ENCODE results near the gene SFRP5.

The SFRP5 gene

GRCh38 chr10:97780841-97781617 is 9.2 kb upstream of the SFRP5 start:
- TF ChIP-seq CTCF (conservative IDR thresholded peaks at IDR 0.05; ENCODE audit: low read depth, low read length): no peak
- H3K4me1 ChIP-seq (ENCODE audit: low read depth, poor library complexity, severe bottlenecking): no peaks in the 10 kb centered on the region
- H3K4me2 ChIP-seq: no peak overlapping the region
- no peak overlapping the region for H3K27ac ChIP-seq
- H3K4me3 ChIP-seq (IDR thresholded peaks at IDR 0.05; ENCODE audit: insufficient read depth, low read depth, low read length): no peak overlapping the region
- no peak overlapping the region for H3K9ac ChIP-seq
- no peaks in the 10 kb centered on the region for H3K79me2 ChIP-seq (ENCODE audit: insufficient read depth, low read depth)
- no peak overlapping the region for H2AFZ ChIP-seq (ENCODE audit: low read depth)
- H3K36me3 ChIP-seq (ENCODE audit: insufficient read depth): no peaks in the 10 kb centered on the region
- H4K20me1 ChIP-seq (ENCODE audit: insufficient read depth): no peaks in the 10 kb centered on the region
- no peaks in the 10 kb centered on the region for H3K27me3 ChIP-seq (ENCODE audit: insufficient read depth, low read depth)

DNA sequence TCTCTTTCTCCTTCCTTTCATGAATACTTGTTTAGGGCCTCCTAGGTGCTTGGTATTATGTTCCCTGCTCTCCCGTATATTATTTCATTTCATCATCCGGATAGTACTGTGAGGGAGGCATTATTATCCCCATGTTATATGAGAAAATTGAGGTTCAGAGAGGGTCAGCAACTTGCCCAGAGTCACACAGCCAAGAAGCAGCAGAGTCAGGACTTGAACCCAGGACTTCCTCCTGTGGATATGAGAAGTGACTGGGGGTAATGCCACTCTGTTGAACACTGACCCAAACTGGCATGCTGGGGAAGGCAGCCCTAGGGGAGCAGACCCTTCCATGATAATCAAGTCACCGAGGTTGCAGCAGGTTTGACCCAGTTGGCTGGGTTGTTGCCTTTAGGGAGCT is 8.2 kb upstream of the SFRP5 start:
- H3K4me2 ChIP-seq: no peak overlapping the region
- H4K20me1 ChIP-seq (ENCODE audit: insufficient read depth): no peaks in the 10 kb centered on the region
- no peak overlapping the region for H3K27ac ChIP-seq
- no peaks in the 10 kb centered on the region for H3K79me2 ChIP-seq (ENCODE audit: insufficient read depth, low read depth)
- TF ChIP-seq CTCF (conservative IDR thresholded peaks at IDR 0.05; ENCODE audit: low read depth, low read length): no peak
- no peaks in the 10 kb centered on the region for H3K36me3 ChIP-seq (ENCODE audit: insufficient read depth)
- no peaks in the 10 kb centered on the region for H3K4me1 ChIP-seq (ENCODE audit: low read depth, poor library complexity, severe bottlenecking)
- no peak overlapping the region for H2AFZ ChIP-seq (ENCODE audit: low read depth)
- H3K27me3 ChIP-seq (ENCODE audit: insufficient read depth, low read depth): no peaks in the 10 kb centered on the region
- no peak overlapping the region for H3K4me3 ChIP-seq (IDR thresholded peaks at IDR 0.05; ENCODE audit: insufficient read depth, low read depth, low read length)
- no peak overlapping the region for H3K9ac ChIP-seq

DNA sequence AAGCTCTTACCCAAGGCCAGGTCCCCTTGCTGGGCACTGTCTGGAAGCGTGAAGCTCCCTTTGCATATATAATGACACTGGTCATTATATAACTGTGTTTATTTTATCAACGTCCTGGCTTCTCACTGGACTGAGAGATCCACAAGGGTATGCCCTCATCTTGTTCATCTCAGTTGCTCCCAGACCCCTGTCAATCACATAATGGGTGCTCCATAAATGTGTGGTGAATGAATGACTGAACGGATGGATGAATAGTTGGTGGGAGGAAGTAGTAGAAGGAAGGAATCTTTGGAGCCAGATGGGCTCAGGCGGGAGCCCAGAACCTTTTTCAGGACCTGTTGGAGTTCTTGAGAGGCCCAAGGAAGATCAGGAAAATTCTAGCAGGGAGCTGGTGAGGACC is 7.7 kb upstream of the SFRP5 start:
- Histone ChIP-seq H3K27ac (no peak overlapping the region), H3K27me3 (ENCODE audit: insufficient read depth, low read depth) (no peaks in the 10 kb centered on the region), H3K9ac (no peak overlapping the region), H3K4me1 (ENCODE audit: low read depth, poor library complexity, severe bottlenecking) (no peaks in the 10 kb centered on the region), H3K4me3 (IDR thresholded peaks at IDR 0.05; ENCODE audit: insufficient read depth, low read depth, low read length) (no peak overlapping the region), H2AFZ (ENCODE audit: low read depth) (no peak overlapping the region), H3K36me3 (ENCODE audit: insufficient read depth) (no peaks in the 10 kb centered on the region), H3K4me2 (no peak overlapping the region), H4K20me1 (ENCODE audit: insufficient read depth) (no peaks in the 10 kb centered on the region), H3K79me2 (ENCODE audit: insufficient read depth, low read depth) (no peaks in the 10 kb centered on the region)
- no peak for TF ChIP-seq CTCF (conservative IDR thresholded peaks at IDR 0.05; ENCODE audit: low read depth, low read length)

GRCh38 chr10:97778452-97779302 is 6.9 kb upstream of the SFRP5 start:
- Histone ChIP-seq H4K20me1 (ENCODE audit: insufficient read depth) (no peaks in the 10 kb centered on the region), H3K27ac (no peak overlapping the region), H3K4me1 (ENCODE audit: low read depth, poor library complexity, severe bottlenecking) (no peaks in the 10 kb centered on the region), H3K4me2 (no peak overlapping the region), H3K36me3 (ENCODE audit: insufficient read depth) (no peaks in the 10 kb centered on the region), H3K27me3 (ENCODE audit: insufficient read depth, low read depth) (no peaks in the 10 kb centered on the region), H2AFZ (ENCODE audit: low read depth) (no peak overlapping the region), H3K79me2 (ENCODE audit: insufficient read depth, low read depth) (no peaks in the 10 kb centered on the region), H3K4me3 (IDR thresholded peaks at IDR 0.05; ENCODE audit: insufficient read depth, low read depth, low read length) (no peak overlapping the region), H3K9ac (no peak overlapping the region)
- no peak for TF ChIP-seq CTCF (conservative IDR thresholded peaks at IDR 0.05; ENCODE audit: low read depth, low read length)

All from KMS-11 (cell line).